ENCODE measurements around the gene DYNLT2. TPM values are rescaled to one million over a fixed set of nuclear protein-coding genes. Genes with fewer than 3 reads are reported as not detected.
A peak's percentile ranks its signal among the peaks of the same experiment; 100 is the strongest.

DYNLT2 gene
- total RNA-seq, 1 donor from 2014 or later: 3.0 TPM

DNA sequence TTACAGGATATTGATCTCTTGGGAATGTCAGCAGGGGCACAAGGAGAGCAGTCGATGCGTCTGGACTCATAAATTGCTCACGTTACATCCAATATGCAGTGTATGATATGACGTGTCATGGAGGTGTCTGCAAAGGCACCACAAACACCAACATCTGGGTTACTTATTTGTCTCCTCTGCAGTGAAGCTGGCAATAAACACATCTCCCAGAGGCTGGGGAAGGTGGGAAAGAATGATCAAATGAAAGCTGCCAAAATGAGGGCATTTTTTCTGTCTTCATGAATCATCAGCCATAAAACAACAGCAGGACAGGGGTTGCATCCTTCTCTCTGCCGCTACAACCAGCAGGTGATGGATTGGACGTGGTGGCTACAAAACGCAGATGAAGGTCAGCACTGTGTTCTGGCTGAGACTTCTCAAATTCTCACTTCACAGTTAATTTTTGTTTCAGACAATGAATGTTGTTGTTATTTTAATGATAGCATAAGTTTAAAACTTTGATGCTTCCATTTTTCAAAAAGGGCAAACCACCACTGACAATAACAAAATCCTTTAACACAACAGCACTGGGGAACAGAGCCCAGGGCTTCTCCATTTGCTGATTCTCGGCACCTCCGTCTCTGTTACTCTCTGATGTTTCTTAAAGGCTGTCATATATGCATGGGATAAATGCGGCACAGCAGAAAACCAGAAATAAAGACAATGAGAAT, 47.5 kb upstream of the DYNLT2 start:
- no peak for DNase-seq (ENCODE audit: extremely low spot score, unreplicated experiment)
- Mint-ChIP-seq H3K4me1 (ENCODE audit: unreplicated experiment) (peaks cover 10% of the 10 kb centered on the region), H3K27ac (ENCODE audit: unreplicated experiment) (no peak overlapping the region), H3K36me3 (ENCODE audit: unreplicated experiment) (no peaks in the 10 kb centered on the region), H3K9me3 (ENCODE audit: unreplicated experiment) (no peaks in the 10 kb centered on the region), H3K4me3 (ENCODE audit: unreplicated experiment) (no peak overlapping the region), H3K27me3 (ENCODE audit: unreplicated experiment) (peaks cover 37% of the 10 kb centered on the region)
- TF ChIP-seq, protein P1, sequence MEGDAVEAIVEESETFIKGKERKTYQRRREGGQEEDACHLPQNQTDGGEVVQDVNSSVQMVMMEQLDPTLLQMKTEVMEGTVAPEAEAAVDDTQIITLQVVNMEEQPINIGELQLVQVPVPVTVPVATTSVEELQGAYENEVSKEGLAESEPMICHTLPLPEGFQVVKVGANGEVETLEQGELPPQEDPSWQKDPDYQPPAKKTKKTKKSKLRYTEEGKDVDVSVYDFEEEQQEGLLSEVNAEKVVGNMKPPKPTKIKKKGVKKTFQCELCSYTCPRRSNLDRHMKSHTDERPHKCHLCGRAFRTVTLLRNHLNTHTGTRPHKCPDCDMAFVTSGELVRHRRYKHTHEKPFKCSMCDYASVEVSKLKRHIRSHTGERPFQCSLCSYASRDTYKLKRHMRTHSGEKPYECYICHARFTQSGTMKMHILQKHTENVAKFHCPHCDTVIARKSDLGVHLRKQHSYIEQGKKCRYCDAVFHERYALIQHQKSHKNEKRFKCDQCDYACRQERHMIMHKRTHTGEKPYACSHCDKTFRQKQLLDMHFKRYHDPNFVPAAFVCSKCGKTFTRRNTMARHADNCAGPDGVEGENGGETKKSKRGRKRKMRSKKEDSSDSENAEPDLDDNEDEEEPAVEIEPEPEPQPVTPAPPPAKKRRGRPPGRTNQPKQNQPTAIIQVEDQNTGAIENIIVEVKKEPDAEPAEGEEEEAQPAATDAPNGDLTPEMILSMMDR (IDR thresholded peaks at IDR 0.05): no peak

DNA sequence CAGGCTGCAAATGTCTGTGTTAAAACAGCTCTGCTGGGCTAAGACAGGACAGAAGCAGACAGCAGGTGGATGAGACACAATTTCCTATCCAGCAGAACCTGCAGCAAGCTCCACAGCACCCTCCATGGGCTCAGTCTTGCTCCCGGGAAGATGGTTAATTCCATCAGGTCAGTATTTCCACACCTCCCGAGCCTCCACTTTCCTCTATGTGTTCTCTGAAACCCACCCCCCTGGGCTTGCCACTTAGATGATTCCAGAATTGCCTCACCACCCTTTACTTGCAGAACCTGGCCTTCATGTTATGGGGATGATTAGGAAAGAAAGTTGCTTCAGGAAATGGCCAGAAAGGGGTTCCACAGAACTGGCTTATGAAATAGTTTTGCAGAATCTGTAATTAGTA, 43.8 kb upstream of the DYNLT2 start:
- H3K4me3 Mint-ChIP-seq (ENCODE audit: unreplicated experiment): no peak overlapping the region
- peaks cover 11% of the 10 kb centered on the region for H3K4me1 Mint-ChIP-seq (ENCODE audit: unreplicated experiment)
- peak; percentile 32 for DNase-seq (ENCODE audit: extremely low spot score, unreplicated experiment)
- H3K9me3 Mint-ChIP-seq (ENCODE audit: unreplicated experiment): no peaks in the 10 kb centered on the region
- no peaks in the 10 kb centered on the region for H3K36me3 Mint-ChIP-seq (ENCODE audit: unreplicated experiment)
- peaks cover 30% of the 10 kb centered on the region for H3K27me3 Mint-ChIP-seq (ENCODE audit: unreplicated experiment)
- H3K27ac Mint-ChIP-seq (ENCODE audit: unreplicated experiment): no peak overlapping the region
- TF ChIP-seq, protein P1 (IDR thresholded peaks at IDR 0.05): no peak

DNA sequence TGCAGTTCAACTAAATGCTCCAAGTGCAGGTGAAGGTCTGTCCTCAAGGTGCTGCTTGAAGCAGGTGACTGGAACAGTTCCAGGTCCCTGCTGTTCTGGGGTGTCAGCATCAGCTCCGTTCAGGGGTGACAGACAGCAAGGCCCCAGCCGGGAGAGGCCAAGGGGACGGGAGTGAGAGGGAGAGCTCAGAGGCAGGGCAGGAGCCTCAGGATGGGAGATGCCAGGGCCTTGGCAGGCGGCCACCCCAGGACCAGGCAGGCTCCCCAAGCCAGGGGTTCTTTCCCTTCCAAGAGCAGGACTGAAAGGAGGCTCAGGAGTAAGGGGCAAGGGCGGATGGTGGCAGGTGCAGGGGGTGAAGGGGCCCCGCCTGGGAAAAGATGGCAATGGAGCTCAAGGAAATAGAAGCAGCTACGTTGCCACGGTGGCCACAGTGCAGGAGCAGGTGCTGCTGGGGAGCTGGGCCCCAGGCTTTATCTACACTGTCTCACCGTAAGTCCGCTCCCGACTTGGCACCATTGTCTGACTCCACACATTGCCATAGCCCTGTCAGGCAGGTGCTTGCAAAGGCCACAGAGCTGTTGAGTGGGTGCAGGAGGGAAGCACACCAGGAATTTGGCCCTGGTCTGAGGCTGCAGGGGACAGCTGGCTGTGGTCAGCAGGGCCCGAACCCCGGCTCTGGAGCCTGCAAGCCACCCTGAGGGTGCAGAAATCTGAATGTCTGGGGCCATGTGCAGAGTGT, 43.1 kb upstream of the DYNLT2 start:
- peak; percentile 77 for DNase-seq (ENCODE audit: extremely low spot score, unreplicated experiment)
- Mint-ChIP-seq H3K27me3 (ENCODE audit: unreplicated experiment) (peaks cover 30% of the 10 kb centered on the region), H3K4me3 (ENCODE audit: unreplicated experiment) (no peak overlapping the region), H3K27ac (ENCODE audit: unreplicated experiment) (no peak overlapping the region), H3K4me1 (ENCODE audit: unreplicated experiment) (peaks cover 16% of the 10 kb centered on the region), H3K36me3 (ENCODE audit: unreplicated experiment) (no peaks in the 10 kb centered on the region), H3K9me3 (ENCODE audit: unreplicated experiment) (no peaks in the 10 kb centered on the region)
- TF ChIP-seq, protein P1 (IDR thresholded peaks at IDR 0.05): no peak

DNA sequence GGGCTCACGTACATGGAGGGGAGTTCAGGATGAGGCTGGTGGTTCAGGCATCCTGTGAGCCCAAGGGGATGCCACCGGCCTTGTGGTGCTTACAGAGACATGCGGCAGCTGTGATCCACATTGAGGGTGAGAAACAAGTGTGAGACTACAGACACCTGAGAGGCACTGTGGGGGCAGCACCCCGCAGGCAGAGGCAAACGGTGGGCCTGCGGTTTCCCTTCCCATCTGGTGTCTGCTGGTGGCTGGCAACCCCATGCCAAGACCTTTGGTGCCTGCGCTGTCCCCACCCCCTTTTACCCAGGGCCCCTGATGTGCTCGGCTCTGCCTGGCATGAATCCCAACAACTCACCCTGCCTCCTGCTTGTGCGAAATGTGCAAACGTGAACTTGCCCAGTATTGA, 42.0 kb upstream of the DYNLT2 start:
- Mint-ChIP-seq H3K9me3 (ENCODE audit: unreplicated experiment) (no peaks in the 10 kb centered on the region), H3K4me1 (ENCODE audit: unreplicated experiment) (peaks cover 16% of the 10 kb centered on the region), H3K36me3 (ENCODE audit: unreplicated experiment) (no peaks in the 10 kb centered on the region), H3K27ac (ENCODE audit: unreplicated experiment) (no peak overlapping the region), H3K4me3 (ENCODE audit: unreplicated experiment) (no peak overlapping the region), H3K27me3 (ENCODE audit: unreplicated experiment) (peaks cover 29% of the 10 kb centered on the region)
- TF ChIP-seq, protein P1 (IDR thresholded peaks at IDR 0.05): no peak
- DNase-seq (ENCODE audit: extremely low spot score, unreplicated experiment): peak; percentile 76

DNA sequence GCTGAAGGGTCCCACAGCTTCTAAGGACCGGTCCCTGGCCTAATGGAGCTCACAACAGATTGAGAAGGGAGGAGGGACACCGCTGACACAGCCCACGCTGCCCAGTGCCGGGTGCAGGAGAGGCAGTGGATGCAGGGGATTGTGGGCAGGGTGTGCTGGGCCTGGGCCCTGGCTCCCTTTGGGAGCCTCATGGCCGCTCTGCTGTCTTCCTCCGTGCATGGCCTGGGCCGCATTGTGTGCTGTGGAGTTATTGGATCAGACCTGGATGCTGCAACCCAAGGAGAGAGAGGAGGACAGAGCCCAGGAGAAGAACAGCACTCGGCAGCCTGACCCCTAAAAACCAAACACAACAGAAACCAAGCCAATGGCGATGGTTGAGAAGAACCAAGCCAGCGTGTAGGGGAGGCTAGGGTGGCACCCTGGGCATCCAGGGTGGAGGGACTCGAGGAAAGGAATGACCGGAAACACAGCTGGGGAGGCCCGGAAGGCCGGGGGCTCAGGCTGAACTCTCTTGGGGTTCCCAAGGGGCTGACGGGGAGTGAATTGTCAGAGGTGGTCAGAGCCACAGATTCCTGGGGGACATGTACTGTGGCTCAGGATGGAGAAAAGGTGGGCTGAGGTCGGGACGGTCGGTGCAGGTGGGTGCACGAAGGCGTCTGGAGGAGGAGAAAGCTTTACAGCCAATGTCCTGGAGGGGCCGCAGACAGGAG, 41.1 kb upstream of the DYNLT2 start:
- Mint-ChIP-seq H3K4me1 (ENCODE audit: unreplicated experiment) (peaks cover 16% of the 10 kb centered on the region), H3K4me3 (ENCODE audit: unreplicated experiment) (no peak overlapping the region), H3K27me3 (ENCODE audit: unreplicated experiment) (peaks cover 21% of the 10 kb centered on the region), H3K9me3 (ENCODE audit: unreplicated experiment) (no peaks in the 10 kb centered on the region), H3K36me3 (ENCODE audit: unreplicated experiment) (no peaks in the 10 kb centered on the region), H3K27ac (ENCODE audit: unreplicated experiment) (no peak overlapping the region)
- TF ChIP-seq, protein P1 (IDR thresholded peaks at IDR 0.05): no peak
- peak; percentile 63 for DNase-seq (ENCODE audit: extremely low spot score, unreplicated experiment)

All from osteocyte (in vitro differentiated cells).